CD8-positive, alpha-beta memory T cell (primary cell): ENCODE results near the gene GNAL. TPM values are rescaled to one million over a fixed set of nuclear protein-coding genes. Genes with fewer than 3 reads are reported as not detected.

Experiments used
- CTCF ChIA-PET: fragments of 350-600 bp; sonication (Branson Sonifier 250); formaldehyde crosslinking; loops from one replicate; lab custom pipeline; 2021; ENCODE audit warnings: antibody characterized with exemption; lab: Charles Lee
- POLR2A ChIA-PET: fragments of 350-600 bp; sonication (Branson Sonifier 250); formaldehyde crosslinking; loops from one replicate; lab custom pipeline; 2021; ENCODE audit warnings: antibody characterized with exemption; lab: Charles Lee
- DNase-seq, 5 donors: peaks; one replicate each; pipeline versions ENCODE4 v3.0.0 to v3.0.0-alpha.2; 2020 to 2022; ENCODE audit warnings: mixed read lengths in 1 of 5
- H3K27ac ChIP-seq: one replicate; pipeline ENCODE4 v1.7.0; 2013; ENCODE audit warnings: low read depth, mild to moderate bottlenecking, low read length, moderate library complexity
- H3K27me3 ChIP-seq: 2 replicates; pipeline ENCODE4 v1.7.0; 2013; ENCODE audit warnings: low read length, mild to moderate bottlenecking; ENCODE audit not compliant: insufficient read depth, poor library complexity, severe bottlenecking
- H3K36me3 ChIP-seq: 2 replicates; pipeline ENCODE4 v1.7.0; 2013; ENCODE audit warnings: mild to moderate bottlenecking, low read length, moderate library complexity; ENCODE audit not compliant: insufficient read depth
- H3K4me1 ChIP-seq: 2 replicates; pipeline ENCODE4 v1.7.0; 2013; ENCODE audit warnings: mild to moderate bottlenecking, low read length, moderate library complexity; ENCODE audit not compliant: insufficient read depth
- H3K4me3 ChIP-seq: 2 replicates; pipeline ENCODE4 v1.7.0; 2013; ENCODE audit warnings: mild to moderate bottlenecking, low read length
- H3K9me3 ChIP-seq: 2 replicates; pipeline ENCODE4 v1.7.0; 2013; ENCODE audit warnings: mild to moderate bottlenecking, low read length
- H3K27ac Mint-ChIP-seq, 8 donors: one replicate each; pipeline ENCODE4 v1.8.0; 2020 to 2021; ENCODE audit warnings: mixed read lengths in 8 of 8, mild to moderate bottlenecking in 6 of 8, inconsistent platforms in 3 of 8, moderate library complexity in 3 of 8
- H3K27me3 Mint-ChIP-seq, 2 donors: one replicate each; pipeline ENCODE4 v1.8.0; 2020 to 2021; ENCODE audit warnings: mixed read lengths in 2 of 2, mild to moderate bottlenecking in 1 of 2, moderate library complexity in 1 of 2
- H3K36me3 Mint-ChIP-seq, 3 donors: one replicate each; pipeline ENCODE4 v1.8.0; 2020 to 2021; ENCODE audit warnings: mixed read lengths in 3 of 3, inconsistent platforms in 1 of 3, mild to moderate bottlenecking in 1 of 3
- H3K4me1 Mint-ChIP-seq, 3 donors: one replicate each; pipeline ENCODE4 v1.8.0; 2020 to 2021; ENCODE audit warnings: mixed read lengths in 3 of 3, inconsistent platforms in 1 of 3, mild to moderate bottlenecking in 1 of 3
- H3K4me3 Mint-ChIP-seq, 7 donors: one replicate each; pipeline ENCODE4 v1.8.0; 2020 to 2021; ENCODE audit warnings: mixed read lengths in 7 of 7, mild to moderate bottlenecking in 6 of 7, moderate library complexity in 4 of 7, inconsistent platforms in 2 of 7
- H3K9me3 Mint-ChIP-seq, 5 donors: one replicate each; pipeline ENCODE4 v1.8.0; 2020 to 2022; ENCODE audit warnings: mixed read lengths in 5 of 5, mild to moderate bottlenecking in 3 of 5, moderate library complexity in 2 of 5, inconsistent platforms in 1 of 5
- polyA plus RNA-seq: library from polyadenylated mRNA; unstranded; fragments of 300-500 nt; fragmentation: Illumina TruSeq; gene quantifications from one replicate; pipeline ENCODE4 v1.2.3, GENCODE V29; 2021
- total RNA-seq, 2 experiments: library from RNA; stranded (reverse); gene quantifications; one replicate each; pipeline ENCODE4 v1.2.3, GENCODE V29; 2021

Gene GNAL
- total and polyA plus RNA-seq, 3 experiments from 2014 or later: 0.04 to 0.38 TPM; not detected in 1

- no peaks in the 10 kb centered on the region for H3K4me1 Mint-ChIP-seq
- H3K36me3 Mint-ChIP-seq: peaks cover 0 to 64% (median 24%) of the 10 kb centered on the region in 3 donors
- CTCF ChIA-PET: no interaction called here
- H3K36me3 ChIP-seq: peaks cover 6% of the 10 kb centered on the region
- no peak overlapping the region for H3K4me3 Mint-ChIP-seq
- no peaks in the 10 kb centered on the region for H3K4me1 ChIP-seq
- POLR2A ChIA-PET: no interaction called here
- no peaks in the 10 kb centered on the region for H3K27me3 ChIP-seq
- peak overlapping the region in 1 of 8 donors; percentile 6 for H3K27ac Mint-ChIP-seq
- no peak for DNase-seq
- H3K9me3 Mint-ChIP-seq: no peaks in the 10 kb centered on the region
- no peak overlapping the region for H3K4me3 ChIP-seq
- no peaks in the 10 kb centered on the region for H3K9me3 ChIP-seq
- no peaks in the 10 kb centered on the region for H3K27me3 Mint-ChIP-seq
- no peak overlapping the region for H3K27ac ChIP-seq
These were observed 193.6 kb downstream of the GNAL start for GRCh38 chr18:11882636-11883035.

GRCh38 chr18:11883153-11883552, 194.1 kb downstream of the GNAL start:
- Histone ChIP-seq H3K4me3 (no peak overlapping the region), H3K4me1 (no peaks in the 10 kb centered on the region), H3K36me3 (peaks cover 6% of the 10 kb centered on the region), H3K27me3 (no peaks in the 10 kb centered on the region), H3K9me3 (no peaks in the 10 kb centered on the region), H3K27ac (no peak overlapping the region)
- H3K27ac Mint-ChIP-seq: peak overlapping the region in 2 of 8 donors; percentile 81 to 85
- peaks cover 0 to 67% (median 24%) of the 10 kb centered on the region in 3 donors for H3K36me3 Mint-ChIP-seq
- no peaks in the 10 kb centered on the region for H3K27me3 Mint-ChIP-seq
- no peak for DNase-seq
- H3K4me3 Mint-ChIP-seq: no peak overlapping the region
- H3K4me1 Mint-ChIP-seq: no peaks in the 10 kb centered on the region
- CTCF ChIA-PET: no interaction called here
- no peaks in the 10 kb centered on the region for H3K9me3 Mint-ChIP-seq
- POLR2A ChIA-PET: no interaction called here

DNA sequence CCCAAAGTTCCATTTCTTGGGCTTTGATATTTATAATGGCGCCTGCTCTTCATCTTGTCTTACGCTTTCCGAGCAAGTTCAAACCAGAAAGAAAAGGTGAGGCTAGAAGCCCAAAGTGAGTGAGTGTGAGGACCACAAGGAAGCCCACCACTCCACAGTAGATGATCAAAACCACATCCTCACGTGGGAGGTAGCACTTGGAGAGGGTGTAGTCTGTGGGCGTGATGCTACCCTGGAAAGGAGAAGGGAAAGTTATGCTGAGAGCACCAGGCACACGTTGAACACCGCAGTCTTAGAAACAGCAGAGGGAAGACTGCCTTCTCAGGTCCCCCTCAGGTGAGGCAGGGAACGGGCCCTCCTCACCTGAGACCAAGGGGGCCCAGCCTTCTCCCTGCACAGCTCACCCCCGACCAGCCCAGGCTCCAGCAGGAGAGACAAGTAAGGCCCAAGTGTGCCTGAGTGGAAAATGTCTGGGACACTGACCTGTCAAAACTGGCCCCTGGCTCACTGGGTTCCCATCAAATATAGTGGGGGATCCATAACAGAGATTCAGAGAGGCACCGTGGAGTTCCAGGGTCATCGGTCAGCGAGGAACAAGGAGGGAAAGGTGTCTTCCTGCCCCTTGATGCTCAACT, 195.4 kb downstream of the GNAL start:
- H3K36me3 ChIP-seq: peaks cover 6% of the 10 kb centered on the region
- ChIA-PET POLR2A (no interaction called here), CTCF (no interaction called here)
- Mint-ChIP-seq H3K27me3 (no peaks in the 10 kb centered on the region), H3K4me3 (no peak overlapping the region), H3K4me1 (no peaks in the 10 kb centered on the region), H3K27ac (peak overlapping the region in 5 of 8 donors; percentile 14 to 50 (median 33)), H3K36me3 (peaks cover 0 to 80% (median 24%) of the 10 kb centered on the region in 3 donors), H3K9me3 (no peaks in the 10 kb centered on the region)
- no peak for DNase-seq
- H3K4me1 ChIP-seq: no peaks in the 10 kb centered on the region
- H3K27me3 ChIP-seq: no peaks in the 10 kb centered on the region
- no peaks in the 10 kb centered on the region for H3K9me3 ChIP-seq
- H3K4me3 ChIP-seq: no peak overlapping the region
- H3K27ac ChIP-seq: no peak overlapping the region

GRCh38 chr18:11885278-11885947, 196.3 kb downstream of the GNAL start:
- Mint-ChIP-seq H3K27me3 (no peaks in the 10 kb centered on the region), H3K36me3 (peaks cover 0 to 84% (median 26%) of the 10 kb centered on the region in 3 donors), H3K4me1 (no peaks in the 10 kb centered on the region), H3K27ac (no peak overlapping the region), H3K4me3 (no peak overlapping the region), H3K9me3 (no peaks in the 10 kb centered on the region)
- no peak overlapping the region for H3K4me3 ChIP-seq
- POLR2A ChIA-PET: no interaction called here
- no peaks in the 10 kb centered on the region for H3K27me3 ChIP-seq
- peaks cover 6% of the 10 kb centered on the region for H3K36me3 ChIP-seq
- CTCF ChIA-PET: no interaction called here
- no peaks in the 10 kb centered on the region for H3K4me1 ChIP-seq
- DNase-seq: no peak
- H3K9me3 ChIP-seq: no peaks in the 10 kb centered on the region
- no peak overlapping the region for H3K27ac ChIP-seq

GRCh38 chr18:11886577-11887110, 197.6 kb downstream of the GNAL start:
- POLR2A ChIA-PET: no interaction called here
- no peaks in the 10 kb centered on the region for H3K4me1 Mint-ChIP-seq

GRCh38 chr18:11887328-11888128, 198.5 kb downstream of the GNAL start:
- Mint-ChIP-seq H3K27ac (peak overlapping the region in 2 of 8 donors; percentile 51 to 82), H3K9me3 (no peaks in the 10 kb centered on the region), H3K4me3 (no peak overlapping the region), H3K27me3 (no peaks in the 10 kb centered on the region), H3K36me3 (peaks cover 0 to 78% (median 25%) of the 10 kb centered on the region in 3 donors), H3K4me1 (no peaks in the 10 kb centered on the region)
- Histone ChIP-seq H3K4me3 (no peak overlapping the region), H3K27ac (no peak overlapping the region), H3K36me3 (peaks cover 6% of the 10 kb centered on the region), H3K27me3 (no peaks in the 10 kb centered on the region), H3K9me3 (no peaks in the 10 kb centered on the region), H3K4me1 (no peaks in the 10 kb centered on the region)
- DNase-seq: no peak
- ChIA-PET CTCF (interaction anchor here (1.0 to 1.2 kb wide), 2 partner anchors 13 to 16 kb away, joined by 3 read pairs; no protein-coding TSS in a partner anchor), POLR2A (no interaction called here)

More at GRCh38 chr18:11886577-11887110, 197.6 kb downstream of the GNAL start:
- CTCF ChIA-PET: interaction anchor here (1.0 to 1.2 kb wide), 2 partner anchors 14 to 15 kb away, joined by 3 read pairs; no protein-coding TSS in a partner anchor
- H3K27me3 Mint-ChIP-seq: no peaks in the 10 kb centered on the region
- H3K27ac Mint-ChIP-seq: peak overlapping the region in 1 of 8 donors; percentile 82
- Histone ChIP-seq H3K27me3 (no peaks in the 10 kb centered on the region), H3K9me3 (no peaks in the 10 kb centered on the region), H3K36me3 (peaks cover 6% of the 10 kb centered on the region), H3K4me3 (no peak overlapping the region), H3K27ac (no peak overlapping the region), H3K4me1 (no peaks in the 10 kb centered on the region)
- no peak for DNase-seq
- H3K4me3 Mint-ChIP-seq: no peak overlapping the region
- H3K9me3 Mint-ChIP-seq: no peaks in the 10 kb centered on the region
- peaks cover 0 to 80% (median 25%) of the 10 kb centered on the region in 3 donors for H3K36me3 Mint-ChIP-seq

DNA sequence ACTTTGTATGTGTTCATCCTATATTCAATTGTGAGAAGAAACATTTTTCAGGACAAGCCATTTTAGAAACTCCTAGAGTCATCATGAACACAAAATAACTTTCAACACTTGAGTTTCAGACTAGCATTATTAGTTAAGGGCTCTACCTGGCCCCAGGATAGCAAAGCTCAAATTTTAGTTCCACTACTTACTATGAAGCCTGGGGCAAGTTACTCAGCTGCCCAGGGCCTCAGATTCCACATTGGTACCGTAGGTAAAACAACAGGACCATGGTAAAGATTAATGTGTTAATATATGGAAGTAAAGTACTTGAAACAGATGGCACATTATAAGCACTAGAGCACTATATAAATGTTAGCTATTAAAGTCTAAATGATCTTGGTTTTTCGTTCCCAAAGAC, 199.7 kb downstream of the GNAL start:
- Mint-ChIP-seq H3K4me3 (no peak overlapping the region), H3K9me3 (no peaks in the 10 kb centered on the region), H3K36me3 (peaks cover 0 to 82% (median 26%) of the 10 kb centered on the region in 3 donors), H3K4me1 (peaks cover 0 to 4% (median 3%) of the 10 kb centered on the region in 3 donors), H3K27me3 (no peaks in the 10 kb centered on the region), H3K27ac (no peak overlapping the region)
- peaks cover 6% of the 10 kb centered on the region for H3K36me3 ChIP-seq
- H3K4me3 ChIP-seq: no peak overlapping the region
- CTCF ChIA-PET: no interaction called here
- POLR2A ChIA-PET: no interaction called here
- no peaks in the 10 kb centered on the region for H3K4me1 ChIP-seq
- DNase-seq: no peak
- no peaks in the 10 kb centered on the region for H3K27me3 ChIP-seq
- no peak overlapping the region for H3K27ac ChIP-seq
- H3K9me3 ChIP-seq: no peaks in the 10 kb centered on the region
